Neural cell (in vitro differentiated cells): ENCODE data around the gene LGR4. TPM values are rescaled to one million over a fixed set of nuclear protein-coding genes. Genes with fewer than 3 reads are reported as not detected.

Source experiments
- H2AFZ ChIP-seq: fragments of 200-600, 300-800 bp; sonication (generic), shearing (Covaris generic); 2 replicates; pipeline ENCODE4 v1.6.0; 2014; ENCODE audit warnings: low read depth, mild to moderate bottlenecking, antibody characterized with exemption, low read length, moderate library complexity
- H3F3A ChIP-seq: fragments of 200-600 bp; shearing (Covaris generic); 2 replicates; pipeline ENCODE4 v1.6.1; 2016; ENCODE audit warnings: mild to moderate bottlenecking, moderate library complexity, mixed read lengths, antibody characterized with exemption, low read length; ENCODE audit not compliant: insufficient read depth, poor library complexity, severe bottlenecking
- H3K27ac ChIP-seq: fragments of 200-600, 300-800 bp; sonication (generic), shearing (Covaris generic); 2 replicates; pipeline ENCODE4 v1.5.1; 2014; ENCODE audit warnings: mild to moderate bottlenecking, low read length, moderate library complexity
- H3K27me3 ChIP-seq: fragments of 300-800, 200-600 bp; sonication (generic), shearing (Covaris generic); 2 replicates; pipeline ENCODE4 v1.6.0; 2014; ENCODE audit warnings: mild to moderate bottlenecking, low read depth, low read length, moderate library complexity; ENCODE audit not compliant: insufficient read depth
- H3K36me3 ChIP-seq: fragments of 300-800, 200-600 bp; sonication (generic), shearing (Covaris generic); 2 replicates; pipeline ENCODE4 v1.5.1; 2014; ENCODE audit warnings: mild to moderate bottlenecking, antibody characterized with exemption, low read length, moderate library complexity; ENCODE audit not compliant: insufficient read depth
- H3K4me2 ChIP-seq: fragments of 300-800, 200-600 bp; sonication (generic), shearing (Covaris generic); 2 replicates; pipeline ENCODE4 v1.6.0; 2014; ENCODE audit warnings: mild to moderate bottlenecking, low read length
- H3K4me3 ChIP-seq: fragments of 300-800, 200-600 bp; sonication (generic), shearing (Covaris generic); 2 replicates; pipeline ENCODE4 v1.5.1; 2014; ENCODE audit warnings: mild to moderate bottlenecking, low read length, moderate library complexity
- H3K79me2 ChIP-seq: fragments of 200-600 bp; shearing (Covaris generic); replicated peaks from 2 replicates; pipeline ENCODE4 v1.6.0; 2014; ENCODE audit warnings: mild to moderate bottlenecking, low read length, moderate library complexity; ENCODE audit not compliant: insufficient read depth
- H3K9ac ChIP-seq: fragments of 300-800, 200-600 bp; sonication (generic), shearing (Covaris generic); 2 replicates; pipeline ENCODE4 v1.6.1; 2016; ENCODE audit warnings: mild to moderate bottlenecking, low read length, mixed read lengths
- H3K9me2 ChIP-seq: fragments of 200-600 bp; shearing (Covaris generic); 2 replicates; pipeline ENCODE4 v1.6.1; 2016; ENCODE audit warnings: mild to moderate bottlenecking, low read length, mixed read lengths; ENCODE audit not compliant: insufficient read depth
- H3K9me3 ChIP-seq: fragments of 200-600, 300-800 bp; sonication (generic), shearing (Covaris generic); 2 replicates; pipeline ENCODE4 v1.6.1; 2016; ENCODE audit warnings: mild to moderate bottlenecking, mixed run types, low read length, moderate library complexity, mixed read lengths
- H4K20me1 ChIP-seq: fragments of 200-600 bp; shearing (Covaris generic); 2 replicates; pipeline ENCODE4 v1.6.1; 2016; ENCODE audit warnings: mild to moderate bottlenecking, mixed run types; ENCODE audit not compliant: insufficient read depth
- CTCF ChIP-seq: fragments of 450-650 bp; IDR thresholded peaks from 2 replicates; pipeline ENCODE4 v1.5.1; 2014; ENCODE audit warnings: antibody characterized with exemption, mild to moderate bottlenecking, moderate library complexity; ENCODE audit not compliant: poor library complexity, severe bottlenecking
- EP300 ChIP-seq: fragments of 450-650 bp; conservative IDR thresholded peaks from 2 replicates; pipeline ENCODE4 v1.6.1; 2014; ENCODE audit warnings: antibody characterized with exemption, mild to moderate bottlenecking, moderate library complexity; ENCODE audit not compliant: poor library complexity, severe bottlenecking
- EZH2 ChIP-seq: fragments of 200-600, 300-800 bp; shearing (Covaris generic), sonication (generic); IDR thresholded peaks from 2 replicates; pipeline ENCODE4 v1.6.1; 2014; ENCODE audit warnings: antibody characterized with exemption, low read length, borderline replicate concordance, mild to moderate bottlenecking; ENCODE audit not compliant: insufficient read depth, poor library complexity, severe bottlenecking
- MXI1 ChIP-seq: fragments of 450-650 bp; conservative IDR thresholded peaks from 2 replicates; pipeline ENCODE4 v1.6.1; 2014; ENCODE audit warnings: antibody characterized with exemption, mild to moderate bottlenecking; ENCODE audit not compliant: poor library complexity, severe bottlenecking
- POLR2AphosphoS5 ChIP-seq: IDR thresholded peaks from 2 replicates; pipeline ENCODE4 v1.6.1; 2012
- RAD21 ChIP-seq: fragments of 450-650 bp; conservative IDR thresholded peaks from 2 replicates; pipeline ENCODE4 v1.6.1; 2014; ENCODE audit warnings: antibody characterized with exemption, mild to moderate bottlenecking, moderate library complexity
- REST ChIP-seq: IDR thresholded peaks from 2 replicates; pipeline ENCODE4 v1.6.1; 2012; ENCODE audit warnings: borderline replicate concordance
- SMC3 ChIP-seq: fragments of 450-650 bp; conservative IDR thresholded peaks from 2 replicates; pipeline ENCODE4 v1.6.1; 2014; ENCODE audit warnings: antibody characterized with exemption, mild to moderate bottlenecking, moderate library complexity; ENCODE audit not compliant: poor library complexity
- TAF1 ChIP-seq: IDR thresholded peaks from 2 replicates; pipeline ENCODE4 v1.6.1; 2012; ENCODE audit warnings: low read depth
- polyA plus RNA-seq: library from polyadenylated mRNA; depleted of rRNA; stranded (reverse); fragments of >200 nt; gene quantifications from 2 replicates; pipeline ENCODE4 v1.2.3, GENCODE V29; 2014

LGR4 gene
- polyA plus RNA-seq, 1 donor from 2014 or later = 11.2 TPM

DNA sequence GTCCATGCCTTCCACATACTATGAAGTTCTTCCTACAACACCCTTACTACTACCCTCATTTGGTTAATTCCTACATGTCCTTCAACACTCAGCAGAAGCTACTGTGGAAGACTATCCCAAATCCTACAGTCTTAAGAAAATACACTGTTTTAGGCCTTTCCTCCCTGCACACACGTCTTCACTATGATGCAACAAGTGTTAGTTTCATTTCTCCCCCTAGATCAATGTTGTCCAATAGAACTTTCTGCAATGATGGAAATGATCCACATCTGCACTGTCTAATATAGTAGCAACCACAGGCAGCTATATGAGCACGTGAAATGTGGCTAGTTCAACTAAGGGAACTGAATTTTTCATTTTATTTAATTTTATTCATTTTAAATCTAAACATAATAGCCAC lies 62.8 kb downstream of the LGR4 start:
- H3K79me2 ChIP-seq = no peaks in the 10 kb centered on the region
- no peaks in the 10 kb centered on the region for H3K9me3 ChIP-seq
- H3K27ac ChIP-seq = no peak overlapping the region
- no peaks in the 10 kb centered on the region for H3K27me3 ChIP-seq
- no peak overlapping the region for H3K9ac ChIP-seq
- no peaks in the 10 kb centered on the region for H3F3A ChIP-seq
- TF ChIP-seq RAD21 (no peak), TAF1 (no peak)
- H3K9me2 ChIP-seq = no peaks in the 10 kb centered on the region
- H2AFZ ChIP-seq = no peak overlapping the region
- H3K4me3 ChIP-seq = no peak overlapping the region
- no peak overlapping the region for H3K4me2 ChIP-seq
- no peaks in the 10 kb centered on the region for H4K20me1 ChIP-seq
- no peaks in the 10 kb centered on the region for H3K36me3 ChIP-seq

GRCh38 chr11:27409049-27409448 lies 63.5 kb downstream of the LGR4 start:
- Histone ChIP-seq H3K36me3 (no peaks in the 10 kb centered on the region), H2AFZ (no peak overlapping the region), H3K27ac (no peak overlapping the region), H3K79me2 (no peaks in the 10 kb centered on the region), H3K4me2 (no peak overlapping the region), H3K27me3 (no peaks in the 10 kb centered on the region), H3K4me3 (no peak overlapping the region), H3K9me2 (no peaks in the 10 kb centered on the region), H3F3A (no peaks in the 10 kb centered on the region), H4K20me1 (no peaks in the 10 kb centered on the region), H3K9me3 (no peaks in the 10 kb centered on the region), H3K9ac (no peak overlapping the region)
- TF ChIP-seq SMC3 (no peak), EP300 (no peak), MXI1 (no peak), CTCF (no peak)

DNA sequence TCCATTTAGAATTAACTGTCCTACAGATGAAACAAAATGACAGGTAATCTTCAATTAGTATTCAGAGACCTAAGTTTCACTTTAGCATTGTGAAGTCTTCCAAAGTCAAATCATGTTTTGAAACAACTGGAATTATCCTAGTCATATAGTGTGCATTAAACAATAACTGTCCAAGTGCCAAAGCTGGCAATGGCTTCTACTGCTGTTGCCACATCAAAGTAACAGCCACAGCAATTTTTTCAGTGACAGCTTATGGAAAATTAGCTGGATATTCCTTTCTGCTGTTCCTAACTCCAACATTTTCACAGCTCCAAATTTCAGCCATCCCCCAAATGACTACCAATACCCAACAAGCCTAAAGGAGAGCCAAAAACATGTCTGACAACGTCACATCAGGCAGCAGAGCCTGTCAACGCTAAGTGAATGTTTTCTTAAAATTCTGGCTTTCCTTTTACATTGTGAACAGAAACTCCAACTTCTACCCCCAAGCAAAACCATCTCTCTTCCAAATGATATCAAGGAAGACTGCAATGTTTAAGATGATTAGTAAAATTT lies 64.3 kb downstream of the LGR4 start:
- no peak for TF ChIP-seq MXI1
- TF ChIP-seq POLR2AphosphoS5 = no peak
- no peak for TF ChIP-seq CTCF
- no peak for TF ChIP-seq TAF1
- no peak for TF ChIP-seq EZH2
- no peak for TF ChIP-seq RAD21
- TF ChIP-seq SMC3 = no peak
- TF ChIP-seq REST = no peak
- TF ChIP-seq EP300 = no peak
- no peak overlapping the region for H3K4me2 ChIP-seq
- no peak overlapping the region for H2AFZ ChIP-seq
- no peaks in the 10 kb centered on the region for H3K9me3 ChIP-seq
- no peak overlapping the region for H3K27ac ChIP-seq
- H3K9ac ChIP-seq = no peak overlapping the region
- H3K27me3 ChIP-seq = no peaks in the 10 kb centered on the region
- no peaks in the 10 kb centered on the region for H3F3A ChIP-seq
- H3K79me2 ChIP-seq = no peaks in the 10 kb centered on the region
- no peak overlapping the region for H3K4me3 ChIP-seq
- no peaks in the 10 kb centered on the region for H4K20me1 ChIP-seq
- H3K36me3 ChIP-seq = no peaks in the 10 kb centered on the region
- H3K9me2 ChIP-seq = no peaks in the 10 kb centered on the region
